ENCODE measurements around the gene SERPINB5.
"Not testable (repeated sequence)": the region's sequence is repeated elsewhere in the genome, so short reads cannot be mapped to it uniquely, and the experiment has no call there.

SERPINB5 gene

DNA sequence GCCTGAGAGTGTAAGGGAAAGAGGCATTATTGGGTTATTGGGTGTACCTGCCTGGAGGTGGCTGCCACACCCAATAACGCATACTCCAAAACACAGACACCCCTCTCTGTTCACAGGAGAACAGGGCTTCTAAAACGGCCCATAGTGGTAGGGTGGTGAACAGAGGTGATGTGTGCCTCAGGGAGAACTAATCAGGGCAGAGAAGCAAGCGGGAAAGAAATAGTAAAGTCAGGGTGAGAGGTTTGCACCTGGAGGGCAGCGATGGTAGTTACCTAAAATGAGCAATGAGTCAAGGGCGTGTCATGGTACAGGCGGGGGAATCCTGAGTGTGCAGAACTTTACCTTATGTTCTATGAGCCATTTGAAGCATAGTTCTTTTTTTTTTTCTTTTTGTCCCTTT lies 32.9 kb upstream of the SERPINB5 start:
- Histone ChIP-seq H3K27ac (no peak overlapping the region), H3K36me3 (ENCODE audit: insufficient read depth, low read length) (no peaks in the 10 kb centered on the region), H3K9me3 (ENCODE audit: low read depth, low read length) (no peaks in the 10 kb centered on the region), H3K4me3 (no peak overlapping the region), H3K9ac (ENCODE audit: insufficient read length) (no peak overlapping the region)
- DNase-seq (ENCODE audit: low read depth, low spot score) = no peak
- TF ChIP-seq POLR2AphosphoS5 (IDR thresholded peaks at IDR 0.05; ENCODE audit: borderline replicate concordance, low read depth, low read length) (no peak), EZH2 (IDR thresholded peaks at IDR 0.05) (no peak), FOXP2 (optimal IDR thresholded peaks at IDR 0.05; ENCODE audit: control extremely low read depth, extremely low read length, insufficient read depth) (no peak)

- no peak overlapping the region for H3K4me3 ChIP-seq
- H3K9ac ChIP-seq (ENCODE audit: insufficient read length) = no peak overlapping the region
- no peaks in the 10 kb centered on the region for H3K9me3 ChIP-seq (ENCODE audit: low read depth, low read length)
- H3K27ac ChIP-seq = peak overlapping the region; percentile 84; the same call in 1 of the 2 replicates
- DNase-seq (ENCODE audit: low read depth, low spot score) = peak; percentile 79
- no peak for TF ChIP-seq POLR2AphosphoS5 (IDR thresholded peaks at IDR 0.05; ENCODE audit: borderline replicate concordance, low read depth, low read length)
- no peaks in the 10 kb centered on the region for H3K36me3 ChIP-seq (ENCODE audit: insufficient read depth, low read length)
These were observed 32.2 kb upstream of the SERPINB5 start for GRCh38 chr18:63444580-63444979.

- no peak for DNase-seq (ENCODE audit: low read depth, low spot score)
- H3K4me3 ChIP-seq = no peak overlapping the region
These were observed 31.7 kb upstream of the SERPINB5 start for GRCh38 chr18:63445037-63445436.

DNA sequence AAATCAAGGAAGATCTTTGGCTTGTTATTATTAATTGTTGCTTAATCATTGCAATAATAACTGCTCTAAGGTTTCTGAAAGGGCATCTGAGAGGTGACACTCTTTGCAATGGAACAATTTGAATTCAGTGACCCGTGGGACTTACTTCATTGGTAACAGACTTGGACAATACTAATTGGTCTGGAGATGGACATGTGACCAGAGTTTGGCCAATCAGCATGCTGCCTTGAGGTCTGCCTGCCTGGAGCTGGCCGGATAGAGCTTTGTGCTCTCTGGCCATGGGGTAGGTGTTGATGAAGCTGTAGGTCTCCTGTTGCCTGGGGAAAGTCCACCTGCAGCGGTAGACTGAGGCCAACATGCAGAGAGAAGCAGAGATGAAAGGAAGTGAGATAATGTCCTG lies 30.5 kb upstream of the SERPINB5 start:
- no peaks in the 10 kb centered on the region for H3K36me3 ChIP-seq (ENCODE audit: insufficient read depth, low read length)
- no peak overlapping the region for H3K9ac ChIP-seq (ENCODE audit: insufficient read length)
- no peak overlapping the region for H3K27ac ChIP-seq
- TF ChIP-seq FOXP2 (optimal IDR thresholded peaks at IDR 0.05; ENCODE audit: control extremely low read depth, extremely low read length, insufficient read depth) (no peak), EZH2 (IDR thresholded peaks at IDR 0.05) (no peak), POLR2AphosphoS5 (IDR thresholded peaks at IDR 0.05; ENCODE audit: borderline replicate concordance, low read depth, low read length) (no peak)
- no peaks in the 10 kb centered on the region for H3K9me3 ChIP-seq (ENCODE audit: low read depth, low read length)
- no peak overlapping the region for H3K4me3 ChIP-seq
- no peak for DNase-seq (ENCODE audit: low read depth, low spot score)

More at GRCh38 chr18:63445037-63445436, 31.7 kb upstream of the SERPINB5 start:
- H3K36me3 ChIP-seq (ENCODE audit: insufficient read depth, low read length) = no peaks in the 10 kb centered on the region
- H3K27ac ChIP-seq = peak overlapping the region; percentile 84
- H3K9ac ChIP-seq (ENCODE audit: insufficient read length) = no peak overlapping the region
- H3K9me3 ChIP-seq (ENCODE audit: low read depth, low read length) = no peaks in the 10 kb centered on the region
- TF ChIP-seq FOXP2 (optimal IDR thresholded peaks at IDR 0.05; ENCODE audit: control extremely low read depth, extremely low read length, insufficient read depth) (no peak), EZH2 (IDR thresholded peaks at IDR 0.05) (no peak), POLR2AphosphoS5 (IDR thresholded peaks at IDR 0.05; ENCODE audit: borderline replicate concordance, low read depth, low read length) (no peak)

GRCh38 chr18:63447066-63447465 lies 29.7 kb upstream of the SERPINB5 start:
- H3K9ac ChIP-seq (ENCODE audit: insufficient read length) = no peak overlapping the region
- no peaks in the 10 kb centered on the region for H3K9me3 ChIP-seq (ENCODE audit: low read depth, low read length)
- no peak for DNase-seq (ENCODE audit: low read depth, low spot score)
- H3K4me3 ChIP-seq = no peak overlapping the region
- no peaks in the 10 kb centered on the region for H3K36me3 ChIP-seq (ENCODE audit: insufficient read depth, low read length)
- no peak for TF ChIP-seq FOXP2 (optimal IDR thresholded peaks at IDR 0.05; ENCODE audit: control extremely low read depth, extremely low read length, insufficient read depth)
- TF ChIP-seq EZH2 (IDR thresholded peaks at IDR 0.05) = no peak
- TF ChIP-seq POLR2AphosphoS5 (IDR thresholded peaks at IDR 0.05; ENCODE audit: borderline replicate concordance, low read depth, low read length) = no peak
- no peak overlapping the region for H3K27ac ChIP-seq

DNA sequence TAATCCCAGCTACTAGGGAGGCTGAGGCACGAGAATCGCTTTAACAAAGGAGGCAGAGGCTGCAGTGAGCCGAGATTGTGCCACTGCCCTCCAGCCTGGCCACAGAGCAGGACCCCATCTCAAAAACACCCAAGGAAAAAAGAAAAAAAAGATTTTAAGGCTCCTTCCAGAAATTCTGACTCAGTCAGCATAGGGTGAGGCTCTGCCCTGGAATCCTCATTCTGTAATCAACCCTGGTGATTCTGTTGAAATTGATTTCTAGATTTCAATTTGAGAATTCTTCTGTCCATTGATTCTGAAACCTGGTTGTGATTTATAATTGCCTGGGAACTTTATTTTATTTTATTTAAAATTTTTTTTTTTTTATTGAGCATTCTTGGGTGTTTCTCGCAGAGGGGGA lies 27.3 kb upstream of the SERPINB5 start:
- TF ChIP-seq EZH2 (IDR thresholded peaks at IDR 0.05) = no peak
- DNase-seq (ENCODE audit: low read depth, low spot score) = no peak
- no peaks in the 10 kb centered on the region for H3K36me3 ChIP-seq (ENCODE audit: insufficient read depth, low read length)
- no peak overlapping the region for H3K4me3 ChIP-seq
- no peak overlapping the region for H3K9ac ChIP-seq (ENCODE audit: insufficient read length)
- H3K27ac ChIP-seq = no peak overlapping the region
- H3K9me3 ChIP-seq (ENCODE audit: low read depth, low read length) = no peaks in the 10 kb centered on the region

DNA sequence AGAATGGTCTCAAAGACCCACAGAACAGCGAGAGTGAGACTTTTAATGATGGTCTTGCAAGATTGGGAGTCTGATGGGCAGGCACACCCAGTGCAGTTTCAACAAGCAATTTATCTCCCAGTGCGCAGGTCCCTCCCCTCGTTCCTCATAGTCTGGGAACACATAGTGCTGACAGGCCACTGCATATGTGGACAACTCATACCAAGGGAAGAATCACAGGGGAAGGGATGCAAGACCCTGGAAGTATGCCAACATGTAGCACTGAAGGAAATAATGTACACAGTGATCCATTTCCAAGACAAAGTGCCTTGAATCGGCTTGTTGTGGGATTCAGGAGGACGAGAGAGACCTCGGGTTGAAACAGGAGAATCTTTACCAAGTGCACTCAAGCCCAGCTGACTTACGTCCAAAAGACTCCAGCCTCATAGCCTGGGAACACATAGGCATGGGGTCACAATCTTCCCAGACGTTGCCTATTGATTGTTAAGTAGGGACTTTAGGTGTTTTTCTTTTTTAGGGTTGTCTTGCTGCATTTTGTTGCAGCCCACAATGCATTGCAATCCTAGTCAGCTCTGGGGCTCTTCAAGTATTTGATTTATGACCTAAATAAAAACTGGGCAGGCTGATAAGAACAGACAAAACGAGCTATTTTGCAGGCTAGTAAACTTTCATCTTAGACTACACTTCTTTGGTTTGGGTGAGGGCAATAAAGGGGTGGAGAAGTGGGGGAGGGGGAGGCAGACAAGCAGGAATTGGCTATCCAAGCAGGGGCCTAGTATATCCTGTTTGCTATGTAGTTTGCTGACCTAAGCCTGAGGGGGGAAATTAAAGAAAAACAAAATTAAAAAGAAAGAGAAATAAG lies 24.7 kb upstream of the SERPINB5 start:
- no peak for DNase-seq (ENCODE audit: low read depth, low spot score)
- Histone ChIP-seq H3K9me3 (ENCODE audit: low read depth, low read length) (no peaks in the 10 kb centered on the region), H3K9ac (ENCODE audit: insufficient read length) (no peak overlapping the region), H3K4me3 (no peak overlapping the region), H3K36me3 (ENCODE audit: insufficient read depth, low read length) (no peaks in the 10 kb centered on the region), H3K27ac (no peak overlapping the region)
- TF ChIP-seq EZH2 (IDR thresholded peaks at IDR 0.05) (no peak), POLR2AphosphoS5 (IDR thresholded peaks at IDR 0.05; ENCODE audit: borderline replicate concordance, low read depth, low read length) (no peak), FOXP2 (optimal IDR thresholded peaks at IDR 0.05; ENCODE audit: control extremely low read depth, extremely low read length, insufficient read depth) (no peak)

GRCh38 chr18:63452751-63453150 lies 24.0 kb upstream of the SERPINB5 start:
- H3K9me3 ChIP-seq (ENCODE audit: low read depth, low read length); H3K9ac ChIP-seq (ENCODE audit: insufficient read length); H3K27ac ChIP-seq; DNase-seq (ENCODE audit: low read depth, low spot score); H3K4me3 ChIP-seq; H3K36me3 ChIP-seq (ENCODE audit: insufficient read depth, low read length): not testable (repeated sequence)

DNA sequence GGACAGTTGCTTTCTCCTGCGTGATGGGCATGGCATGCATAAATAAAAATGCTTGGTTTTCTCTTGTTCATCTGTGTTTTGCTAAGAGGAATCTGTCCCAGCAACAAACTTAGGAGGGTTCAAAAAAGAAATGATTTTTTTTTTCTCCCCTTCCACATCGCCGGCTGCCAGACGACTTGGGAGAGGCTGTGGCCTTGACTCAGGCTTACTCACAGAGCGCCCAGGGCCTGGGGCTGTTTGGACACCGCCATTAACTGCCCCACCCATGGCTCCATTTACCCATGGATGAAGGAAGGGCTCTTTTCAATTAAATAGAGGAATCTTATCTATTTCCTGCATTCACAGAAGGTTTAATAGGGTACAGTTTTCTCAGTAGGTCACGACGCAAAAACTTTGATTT lies 22.3 kb upstream of the SERPINB5 start:
- no peak overlapping the region for H3K27ac ChIP-seq
- H3K9ac ChIP-seq (ENCODE audit: insufficient read length) = no peak overlapping the region
- H3K36me3 ChIP-seq (ENCODE audit: insufficient read depth, low read length) = no peaks in the 10 kb centered on the region
- TF ChIP-seq EZH2 (IDR thresholded peaks at IDR 0.05) = no peak
- no peak for TF ChIP-seq POLR2AphosphoS5 (IDR thresholded peaks at IDR 0.05; ENCODE audit: borderline replicate concordance, low read depth, low read length)
- TF ChIP-seq FOXP2 (optimal IDR thresholded peaks at IDR 0.05; ENCODE audit: control extremely low read depth, extremely low read length, insufficient read depth) = no peak
- H3K9me3 ChIP-seq (ENCODE audit: low read depth, low read length) = no peaks in the 10 kb centered on the region
- DNase-seq (ENCODE audit: low read depth, low spot score) = no peak
- no peak overlapping the region for H3K4me3 ChIP-seq

Data from SK-N-MC (cell line).